Loucy (cell line): ENCODE data around the gene CPZ.

Experiments used
- CTCF ChIP-seq: fragments of 200-600 bp; sonication (generic); conservative IDR thresholded peaks from 2 replicates; pipeline ENCODE4 v1.5.1; 2014; ENCODE audit warnings: mild to moderate bottlenecking, antibody characterized with exemption, low read length
- EZH2phosphoT487 ChIP-seq: fragments of 200-600 bp; IDR thresholded peaks from 2 replicates; pipeline ENCODE4 v1.6.1; 2018; ENCODE audit warnings: antibody characterized with exemption, mild to moderate bottlenecking, moderate library complexity, borderline replicate concordance

- no peak for TF ChIP-seq CTCF
- TF ChIP-seq EZH2phosphoT487 = no peak
These were observed 4.4 kb upstream of the CPZ start for GRCh38 chr4:8588196-8588470.
